Fibroblast of lung (primary cell): ENCODE measurements around the gene GTPBP6. TPM values are rescaled to one million over a fixed set of nuclear protein-coding genes. Genes with fewer than 3 reads are reported as not detected.
"Not testable (repeated sequence)": the region's sequence is repeated elsewhere in the genome, so short reads cannot be mapped to it uniquely, and the experiment has no call there.

Experiments
- DNase-seq, 2 donors: peaks; one replicate each; pipeline versions ENCODE4 v3.0.0 to v3.0.0-alpha.2; 2010; ENCODE audit warnings: low read depth in 2 of 2
- H2AFZ ChIP-seq: 2 replicates; pipeline ENCODE4 v1.5.1; 2012; ENCODE audit warnings: low read length, control low read depth, inconsistent platforms
- H3K27ac ChIP-seq: 2 replicates; pipeline ENCODE4 v1.5.1; 2011; ENCODE audit warnings: low read length, control low read depth; ENCODE audit not compliant: insufficient read depth
- H3K27me3 ChIP-seq: 2 replicates; pipeline ENCODE4 v1.5.1; 2011; ENCODE audit warnings: mild to moderate bottlenecking, low read length; ENCODE audit not compliant: control insufficient read depth, insufficient read depth
- H3K36me3 ChIP-seq: 2 replicates; pipeline ENCODE4 v1.5.1; 2011; ENCODE audit warnings: low read length; ENCODE audit not compliant: control insufficient read depth, insufficient read depth
- H3K4me1 ChIP-seq: 2 replicates; pipeline ENCODE4 v1.5.1; 2011; ENCODE audit warnings: low read length; ENCODE audit not compliant: control insufficient read depth, insufficient read depth; ENCODE audit errors: extremely low read depth
- H3K4me2 ChIP-seq: 2 replicates; pipeline ENCODE4 v1.5.1; 2011; ENCODE audit warnings: low read length, control low read depth; ENCODE audit not compliant: insufficient read depth; ENCODE audit errors: extremely low read depth
- H3K4me3 ChIP-seq, 4 experiments: fragments of 200-600 bp in 1 of 4; sonication (generic) in 1 of 4; replicated peaks in 1 of 4; 2 replicates each; pipeline ENCODE4 v1.5.1; 2011 to 2016; ENCODE audit warnings: low read length in 4 of 4, low read depth in 3 of 4, mild to moderate bottlenecking in 3 of 4, control low read depth in 2 of 4, inconsistent platforms in 1 of 4, mixed read lengths in 1 of 4; ENCODE audit not compliant: insufficient read depth in 1 of 4; ENCODE audit errors: control extremely low read depth in 1 of 4
- H3K79me2 ChIP-seq: 2 replicates; pipeline ENCODE4 v1.5.1; 2012; ENCODE audit warnings: mild to moderate bottlenecking, low read length, inconsistent platforms; ENCODE audit not compliant: control insufficient read depth, insufficient read depth
- H3K9ac ChIP-seq: 2 replicates; pipeline ENCODE4 v1.5.1; 2011; ENCODE audit warnings: mild to moderate bottlenecking, low read length, control low read depth; ENCODE audit not compliant: insufficient read depth
- H3K9me3 ChIP-seq: 2 replicates; pipeline ENCODE4 v1.5.1; 2012; ENCODE audit warnings: low read depth, low read length; ENCODE audit not compliant: control insufficient read depth, insufficient read depth
- H4K20me1 ChIP-seq: 2 replicates; pipeline ENCODE4 v1.5.1; 2011; ENCODE audit warnings: low read length; ENCODE audit not compliant: control insufficient read depth, insufficient read depth; ENCODE audit errors: extremely low read depth
- CTCF ChIP-seq, 2 donors: IDR thresholded peaks in 1 of 2; conservative IDR thresholded peaks in 1 of 2; 1 replicate in 1 of 2; 2 replicates in 1 of 2; pipeline ENCODE4 v1.5.1; 2011 to 2012; ENCODE audit warnings: low read length in 2 of 2, control low read depth in 1 of 2, inconsistent platforms in 1 of 2, low read depth in 1 of 2, mild to moderate bottlenecking in 1 of 2
- EZH2 ChIP-seq: IDR thresholded peaks from 2 replicates; pipeline ENCODE4 v1.5.1; 2012; ENCODE audit warnings: low read length, control low read depth, mild to moderate bottlenecking; ENCODE audit errors: missing control alignments
- polyA plus RNA-seq, 2 donors: library from polyadenylated mRNA; depleted of rRNA in 1 of 2; stranded (reverse) in 1 of 2; unstranded in 1 of 2; fragments of >200 nt; gene quantifications; 2 replicates each; pipeline ENCODE4 v1.2.1, GENCODE V29; 2011 to 2012; ENCODE audit warnings: missing spikeins in 1 of 2
- total RNA-seq: library from RNA; depleted of rRNA; stranded (reverse); fragments of >200 nt; gene quantifications from 2 replicates; pipeline ENCODE4 v1.2.1, GENCODE V29; 2014

Gene GTPBP6
- total and polyA plus RNA-seq, 2 donors (not counting 1 experiment from before 2014, with no cell fraction given): 15.4 to 46.1 TPM

- TF ChIP-seq EZH2: no peak
- no peak for TF ChIP-seq CTCF (conservative IDR thresholded peaks at IDR 0.05 in 1 of 2, IDR thresholded peaks at IDR 0.05 in 1 of 2; ENCODE audit: low read depth in 1 of 2, low read length in 2 of 2)
- Histone ChIP-seq H3K79me2 (no peaks in the 10 kb centered on the region), H2AFZ (no peak overlapping the region), H3K4me3 (no peak overlapping the region), H3K9me3 (no peaks in the 10 kb centered on the region), H4K20me1 (no peaks in the 10 kb centered on the region), H3K9ac (no peak overlapping the region), H3K27me3 (no peaks in the 10 kb centered on the region), H3K36me3 (no peaks in the 10 kb centered on the region), H3K4me2 (no peak overlapping the region), H3K4me1 (peaks cover 2% of the 10 kb centered on the region), H3K27ac (no peak overlapping the region)
- no peak for DNase-seq
These were observed 34.2 kb upstream of the GTPBP6 start for GRCh38 chrX:352582-353314.

DNA sequence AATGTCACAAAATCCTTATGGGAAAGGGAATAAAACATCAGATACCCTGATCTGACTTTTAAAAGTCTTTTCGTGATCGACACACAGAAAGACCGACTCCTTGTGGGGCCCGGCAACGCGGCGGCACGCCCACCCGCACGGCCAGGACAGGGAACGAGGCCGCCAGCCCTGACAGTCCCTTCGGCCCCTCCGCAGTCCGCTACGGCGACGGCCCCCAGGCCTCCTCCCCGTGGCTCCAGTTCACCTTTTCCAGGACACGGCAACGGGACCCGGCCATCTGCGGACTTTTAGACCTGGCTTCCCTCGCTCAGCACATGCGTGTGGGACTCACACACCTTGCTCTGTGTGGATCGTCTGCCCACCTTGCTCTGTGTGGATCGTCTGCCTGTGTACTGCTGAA, 33.6 kb upstream of the GTPBP6 start:
- H3K79me2 ChIP-seq: no peaks in the 10 kb centered on the region
- no peaks in the 10 kb centered on the region for H3K36me3 ChIP-seq
- TF ChIP-seq EZH2 (no peak), CTCF (conservative IDR thresholded peaks at IDR 0.05 in 1 of 2, IDR thresholded peaks at IDR 0.05 in 1 of 2; ENCODE audit: low read depth in 1 of 2, low read length in 2 of 2) (no peak)
- H3K27ac ChIP-seq: no peak overlapping the region
- no peak for DNase-seq
- H2AFZ ChIP-seq: no peak overlapping the region
- no peak overlapping the region for H3K9ac ChIP-seq
- no peak overlapping the region for H3K4me3 ChIP-seq
- no peaks in the 10 kb centered on the region for H4K20me1 ChIP-seq
- no peaks in the 10 kb centered on the region for H3K9me3 ChIP-seq
- no peaks in the 10 kb centered on the region for H3K4me1 ChIP-seq
- no peak overlapping the region for H3K4me2 ChIP-seq
- H3K27me3 ChIP-seq: no peaks in the 10 kb centered on the region

DNA sequence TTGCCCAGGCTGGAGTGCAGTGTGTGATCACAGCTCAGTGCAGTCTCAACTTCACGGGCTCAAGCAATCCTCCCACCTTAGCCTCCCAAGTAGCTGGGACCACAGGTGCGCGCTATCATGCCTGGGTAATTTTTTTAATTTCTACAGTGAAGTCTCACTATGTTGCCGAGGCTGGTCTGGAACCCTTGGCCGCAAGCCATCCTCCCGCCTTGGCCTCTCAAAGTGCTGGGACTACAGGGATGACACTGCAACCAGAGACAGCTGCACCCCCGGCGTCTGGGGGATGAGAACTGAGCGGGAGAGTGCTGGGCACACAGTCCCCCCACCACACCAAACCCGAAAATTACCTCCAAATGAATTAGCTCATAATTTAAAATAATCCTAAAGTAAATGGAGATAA, 33.1 kb upstream of the GTPBP6 start:
- Histone ChIP-seq H3K4me1 (no peaks in the 10 kb centered on the region), H3K27me3 (no peaks in the 10 kb centered on the region), H3K9me3 (no peaks in the 10 kb centered on the region), H2AFZ (no peak overlapping the region), H4K20me1 (no peaks in the 10 kb centered on the region), H3K4me2 (no peak overlapping the region), H3K4me3 (no peak overlapping the region), H3K9ac (no peak overlapping the region), H3K27ac (no peak overlapping the region), H3K36me3 (no peaks in the 10 kb centered on the region), H3K79me2 (no peaks in the 10 kb centered on the region)
- TF ChIP-seq CTCF (conservative IDR thresholded peaks at IDR 0.05 in 1 of 2, IDR thresholded peaks at IDR 0.05 in 1 of 2; ENCODE audit: low read depth in 1 of 2, low read length in 2 of 2) (no peak), EZH2 (no peak)
- DNase-seq: no peak

GRCh38 chrX:351324-351641, 32.7 kb upstream of the GTPBP6 start:
- H3K27ac ChIP-seq, H3K4me2 ChIP-seq, H3K79me2 ChIP-seq, H3K9ac ChIP-seq, DNase-seq, H4K20me1 ChIP-seq, H3K27me3 ChIP-seq, H2AFZ ChIP-seq, H3K4me1 ChIP-seq, H3K9me3 ChIP-seq, H3K4me3 ChIP-seq, H3K36me3 ChIP-seq: not testable (repeated sequence)
